ENCODE results near the gene BHLHE23.

BHLHE23 gene

DNA sequence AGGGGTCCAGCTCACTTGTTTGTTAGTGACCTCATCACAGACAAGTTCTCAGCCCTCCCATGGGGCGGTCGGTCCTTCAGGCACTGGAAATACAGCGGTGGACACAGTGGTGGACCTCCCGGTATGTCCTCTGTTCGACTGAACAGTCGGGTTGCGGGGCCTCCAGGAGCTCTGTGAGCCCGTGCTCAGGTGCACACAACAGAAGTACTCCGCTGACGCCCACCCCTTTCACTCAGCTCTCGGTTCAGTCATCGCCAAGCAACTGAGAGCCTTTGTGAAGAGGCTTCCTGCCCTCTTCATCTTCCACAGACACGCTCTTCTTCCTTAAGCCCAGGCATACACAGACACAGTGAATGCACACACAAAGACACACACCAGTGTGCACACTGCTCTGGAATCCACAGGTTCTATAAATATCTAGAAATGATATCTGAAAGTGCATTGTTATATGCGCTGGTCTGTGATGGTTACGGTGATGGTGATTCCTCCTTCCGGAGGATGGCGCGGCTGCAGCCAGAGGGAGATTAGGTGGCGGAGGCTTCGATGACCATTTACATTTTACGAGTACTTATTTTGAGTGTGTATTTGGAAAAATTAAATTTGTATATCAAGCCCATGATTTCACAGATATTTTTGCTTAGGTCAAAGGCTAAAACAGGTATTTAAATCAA lies 46.8 kb upstream of the BHLHE23 start:
- TF ChIP-seq, protein P1, sequence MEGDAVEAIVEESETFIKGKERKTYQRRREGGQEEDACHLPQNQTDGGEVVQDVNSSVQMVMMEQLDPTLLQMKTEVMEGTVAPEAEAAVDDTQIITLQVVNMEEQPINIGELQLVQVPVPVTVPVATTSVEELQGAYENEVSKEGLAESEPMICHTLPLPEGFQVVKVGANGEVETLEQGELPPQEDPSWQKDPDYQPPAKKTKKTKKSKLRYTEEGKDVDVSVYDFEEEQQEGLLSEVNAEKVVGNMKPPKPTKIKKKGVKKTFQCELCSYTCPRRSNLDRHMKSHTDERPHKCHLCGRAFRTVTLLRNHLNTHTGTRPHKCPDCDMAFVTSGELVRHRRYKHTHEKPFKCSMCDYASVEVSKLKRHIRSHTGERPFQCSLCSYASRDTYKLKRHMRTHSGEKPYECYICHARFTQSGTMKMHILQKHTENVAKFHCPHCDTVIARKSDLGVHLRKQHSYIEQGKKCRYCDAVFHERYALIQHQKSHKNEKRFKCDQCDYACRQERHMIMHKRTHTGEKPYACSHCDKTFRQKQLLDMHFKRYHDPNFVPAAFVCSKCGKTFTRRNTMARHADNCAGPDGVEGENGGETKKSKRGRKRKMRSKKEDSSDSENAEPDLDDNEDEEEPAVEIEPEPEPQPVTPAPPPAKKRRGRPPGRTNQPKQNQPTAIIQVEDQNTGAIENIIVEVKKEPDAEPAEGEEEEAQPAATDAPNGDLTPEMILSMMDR (IDR thresholded peaks at IDR 0.05): no peak
- Histone ChIP-seq H3K9me3 (ENCODE audit: control insufficient read depth, low read length) (no peaks in the 10 kb centered on the region), H3K4me3 (ENCODE audit: low read depth, low read length) (no peak overlapping the region), H3K27ac (no peak overlapping the region), H3K79me2 (no peaks in the 10 kb centered on the region), H3K36me3 (ENCODE audit: control insufficient read depth, insufficient read depth, low read length) (no peaks in the 10 kb centered on the region), H3K27me3 (ENCODE audit: control insufficient read depth, insufficient read depth, low read length) (no peaks in the 10 kb centered on the region), H3K9ac (no peak overlapping the region), H3K4me2 (ENCODE audit: low read length) (no peak overlapping the region), H2AFZ (no peak overlapping the region), H3K4me1 (peaks cover 6% of the 10 kb centered on the region)

DNA sequence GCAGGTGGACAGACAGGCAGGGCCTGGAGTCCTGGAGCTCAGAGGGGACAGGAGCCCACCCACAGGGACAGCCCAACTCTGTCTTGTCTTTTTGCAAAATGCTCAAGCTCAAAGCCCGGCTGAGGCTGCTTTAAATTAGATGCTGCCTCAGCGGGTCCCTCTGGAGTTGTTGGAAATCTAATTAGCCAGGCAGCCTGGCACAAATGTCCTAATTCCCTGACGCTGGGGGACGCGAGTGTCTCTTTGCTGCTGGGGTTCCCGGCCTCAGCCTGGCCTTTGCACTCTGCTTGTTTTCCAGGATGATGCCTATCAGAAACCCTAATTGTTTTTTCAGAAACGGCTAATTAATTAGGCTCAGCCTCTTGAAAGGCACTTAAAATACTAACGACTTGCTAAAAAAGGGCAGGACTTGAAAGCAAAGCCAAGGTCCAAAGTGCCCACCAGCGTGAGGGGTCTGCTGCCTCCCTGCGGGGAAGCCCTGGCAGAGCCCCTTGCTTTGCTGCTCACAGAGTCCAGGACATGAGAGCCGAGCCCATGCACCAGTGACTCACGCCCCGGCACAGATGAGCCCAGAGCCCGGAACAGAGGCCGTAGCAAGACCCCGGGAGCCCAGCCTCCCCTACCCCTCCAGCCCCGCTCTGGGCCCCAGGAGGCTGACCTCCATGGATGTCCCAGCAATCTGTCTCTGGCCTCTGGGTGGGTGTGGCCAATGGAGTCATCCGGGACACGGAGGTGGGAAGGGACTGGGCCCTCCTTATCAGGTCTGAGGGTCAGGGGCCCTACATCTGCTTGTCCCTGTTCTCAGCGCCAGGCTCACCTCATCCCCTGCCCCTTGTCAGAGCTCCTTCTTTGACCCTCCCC lies 46.0 kb upstream of the BHLHE23 start:
- Histone ChIP-seq H3K36me3 (ENCODE audit: control insufficient read depth, insufficient read depth, low read length) (no peaks in the 10 kb centered on the region), H3K27me3 (ENCODE audit: control insufficient read depth, insufficient read depth, low read length) (no peaks in the 10 kb centered on the region)
- TF ChIP-seq, protein P1 (IDR thresholded peaks at IDR 0.05): no peak

DNA sequence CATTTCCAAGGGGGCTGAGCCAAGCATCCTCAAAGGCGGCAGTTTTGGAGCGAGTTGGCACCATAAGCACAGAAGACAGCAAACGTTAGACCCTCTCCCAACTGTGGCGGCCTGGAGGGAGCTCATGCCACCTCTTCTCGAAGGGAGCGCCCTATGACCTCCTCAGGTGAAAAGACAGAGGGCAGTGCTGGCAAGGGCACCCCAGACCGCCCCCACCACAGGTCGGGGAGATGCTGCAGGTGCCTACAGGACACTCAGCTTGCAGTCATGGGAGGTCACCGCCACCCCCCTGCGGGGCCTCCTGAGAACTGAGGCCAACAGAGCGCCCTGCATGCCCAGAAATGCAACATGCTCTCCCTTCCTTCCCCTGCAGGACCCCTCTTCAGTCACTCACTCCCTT lies 45.1 kb upstream of the BHLHE23 start:
- Histone ChIP-seq H3K9ac (no peak overlapping the region), H3K36me3 (ENCODE audit: control insufficient read depth, insufficient read depth, low read length) (no peaks in the 10 kb centered on the region), H3K4me1 (peaks cover 6% of the 10 kb centered on the region), H3K79me2 (no peaks in the 10 kb centered on the region), H3K4me2 (ENCODE audit: low read length) (no peak overlapping the region), H3K9me3 (ENCODE audit: control insufficient read depth, low read length) (no peaks in the 10 kb centered on the region), H2AFZ (no peak overlapping the region), H3K27ac (no peak overlapping the region), H3K4me3 (ENCODE audit: low read depth, low read length) (no peak overlapping the region), H3K27me3 (ENCODE audit: control insufficient read depth, insufficient read depth, low read length) (no peaks in the 10 kb centered on the region)
- TF ChIP-seq, protein P1 (IDR thresholded peaks at IDR 0.05): no peak

More for the DNA sequence above, 46.0 kb upstream of the BHLHE23 start:
- Histone ChIP-seq H3K79me2 (no peaks in the 10 kb centered on the region), H2AFZ (no peak overlapping the region), H3K4me2 (ENCODE audit: low read length) (no peak overlapping the region), H3K4me3 (ENCODE audit: low read depth, low read length) (no peak overlapping the region), H3K9me3 (ENCODE audit: control insufficient read depth, low read length) (no peaks in the 10 kb centered on the region), H3K9ac (no peak overlapping the region), H3K4me1 (peaks cover 6% of the 10 kb centered on the region), H3K27ac (no peak overlapping the region)

DNA sequence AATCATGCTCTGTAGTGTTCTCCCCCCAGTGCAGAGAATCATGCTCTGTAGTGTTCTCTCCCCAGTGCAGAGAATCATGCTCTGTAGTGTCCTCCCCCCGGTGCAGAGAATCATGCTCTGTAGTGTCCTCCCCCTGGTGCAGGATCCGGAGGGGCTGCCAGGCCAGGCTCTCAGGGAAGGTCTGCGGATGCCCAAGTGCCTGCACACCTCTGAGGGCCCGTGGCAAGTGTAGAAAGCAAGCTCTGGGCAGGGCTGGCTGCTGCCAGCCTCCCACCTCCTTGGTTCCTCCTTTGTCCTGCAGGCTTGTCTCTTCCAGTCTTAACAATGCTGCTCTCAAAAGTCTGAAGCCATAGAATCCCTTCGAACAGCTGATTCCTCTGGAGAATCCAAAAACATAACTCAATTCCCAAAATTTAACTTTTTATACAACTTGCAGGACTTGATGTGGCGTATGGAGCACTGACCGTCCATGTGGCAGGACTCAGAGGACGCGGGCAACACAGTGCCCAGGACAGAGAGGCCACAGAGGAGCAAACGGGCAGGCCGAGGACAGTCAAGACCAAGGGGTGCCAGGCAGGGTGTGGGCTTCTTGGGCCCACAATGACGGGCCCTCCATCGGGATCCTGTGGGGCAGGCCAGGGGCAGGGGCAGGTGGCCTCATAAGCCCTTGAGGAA lies 44.6 kb upstream of the BHLHE23 start:
- Histone ChIP-seq H3K9me3 (ENCODE audit: control insufficient read depth, low read length) (no peaks in the 10 kb centered on the region), H3K27ac (no peak overlapping the region), H3K79me2 (no peaks in the 10 kb centered on the region), H3K4me1 (peaks cover 1% of the 10 kb centered on the region), H3K36me3 (ENCODE audit: control insufficient read depth, insufficient read depth, low read length) (no peaks in the 10 kb centered on the region), H3K4me2 (ENCODE audit: low read length) (no peak overlapping the region), H3K27me3 (ENCODE audit: control insufficient read depth, insufficient read depth, low read length) (no peaks in the 10 kb centered on the region), H3K9ac (no peak overlapping the region), H3K4me3 (ENCODE audit: low read depth, low read length) (no peak overlapping the region), H2AFZ (no peak overlapping the region)
- TF ChIP-seq, protein P1 (IDR thresholded peaks at IDR 0.05): no peak
